GM12874 (cell line): ENCODE measurements around the gene USP25.

Experiments
- TF ChIP-seq, protein P1 (sequence below): IDR thresholded peaks from 2 replicates; pipeline ENCODE4 v1.5.1; 2011; ENCODE audit warnings: low read depth, mild to moderate bottlenecking, control low read depth, low read length, moderate library complexity; ENCODE audit not compliant: insufficient read depth

Gene USP25

DNA sequence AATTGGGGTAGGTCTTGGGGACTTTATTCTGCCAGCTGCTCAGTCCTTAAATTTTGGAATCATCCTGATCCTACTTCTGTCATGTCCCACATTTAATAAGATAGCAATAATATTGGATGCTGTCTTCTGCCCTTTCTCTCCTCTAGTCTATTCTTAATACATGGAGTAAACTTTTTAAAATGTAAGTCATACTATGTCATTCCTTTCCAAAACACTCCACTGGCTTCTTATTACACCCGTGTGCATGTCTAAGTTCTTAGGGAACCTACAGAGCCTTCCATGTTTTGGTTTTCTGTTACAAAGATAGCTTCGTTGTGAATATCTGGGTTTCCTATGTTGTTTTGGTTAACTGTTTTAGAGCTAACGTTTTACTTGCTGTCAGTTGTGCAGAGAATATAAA lies 35.1 kb downstream of the USP25 start:
- TF ChIP-seq, protein P1, sequence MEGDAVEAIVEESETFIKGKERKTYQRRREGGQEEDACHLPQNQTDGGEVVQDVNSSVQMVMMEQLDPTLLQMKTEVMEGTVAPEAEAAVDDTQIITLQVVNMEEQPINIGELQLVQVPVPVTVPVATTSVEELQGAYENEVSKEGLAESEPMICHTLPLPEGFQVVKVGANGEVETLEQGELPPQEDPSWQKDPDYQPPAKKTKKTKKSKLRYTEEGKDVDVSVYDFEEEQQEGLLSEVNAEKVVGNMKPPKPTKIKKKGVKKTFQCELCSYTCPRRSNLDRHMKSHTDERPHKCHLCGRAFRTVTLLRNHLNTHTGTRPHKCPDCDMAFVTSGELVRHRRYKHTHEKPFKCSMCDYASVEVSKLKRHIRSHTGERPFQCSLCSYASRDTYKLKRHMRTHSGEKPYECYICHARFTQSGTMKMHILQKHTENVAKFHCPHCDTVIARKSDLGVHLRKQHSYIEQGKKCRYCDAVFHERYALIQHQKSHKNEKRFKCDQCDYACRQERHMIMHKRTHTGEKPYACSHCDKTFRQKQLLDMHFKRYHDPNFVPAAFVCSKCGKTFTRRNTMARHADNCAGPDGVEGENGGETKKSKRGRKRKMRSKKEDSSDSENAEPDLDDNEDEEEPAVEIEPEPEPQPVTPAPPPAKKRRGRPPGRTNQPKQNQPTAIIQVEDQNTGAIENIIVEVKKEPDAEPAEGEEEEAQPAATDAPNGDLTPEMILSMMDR = no peak

DNA sequence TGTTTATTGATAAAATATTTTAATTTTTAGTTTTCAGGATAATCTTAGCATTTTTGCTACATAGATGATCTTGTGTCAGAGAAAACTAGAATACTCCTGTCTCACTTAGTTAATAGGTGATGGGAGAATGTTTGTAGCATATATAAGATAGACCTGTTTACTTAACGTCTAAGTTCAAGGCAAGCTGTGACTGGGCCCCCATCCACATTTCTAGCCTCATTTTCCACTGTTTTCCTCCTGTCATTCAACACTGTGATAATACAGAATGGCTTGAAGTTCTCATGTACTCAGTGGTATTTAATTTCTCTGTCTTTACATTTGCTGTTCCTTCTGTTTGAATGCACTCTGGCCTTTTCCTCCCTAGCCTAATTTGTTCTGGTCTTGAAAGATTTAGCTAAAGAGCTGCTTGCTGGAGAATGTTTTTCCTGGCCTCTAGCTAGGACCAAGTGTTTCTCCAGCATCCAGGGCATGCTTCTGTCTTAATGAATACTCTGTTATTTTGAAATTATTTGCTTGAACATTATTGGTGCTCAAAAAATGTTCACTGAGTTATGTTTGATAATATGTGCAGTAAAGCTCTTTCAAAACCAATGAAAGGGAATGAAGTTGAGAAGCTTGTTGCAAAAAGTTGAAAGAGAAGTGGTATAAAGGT lies 37.3 kb downstream of the USP25 start:
- TF ChIP-seq, protein P1 = no peak

DNA sequence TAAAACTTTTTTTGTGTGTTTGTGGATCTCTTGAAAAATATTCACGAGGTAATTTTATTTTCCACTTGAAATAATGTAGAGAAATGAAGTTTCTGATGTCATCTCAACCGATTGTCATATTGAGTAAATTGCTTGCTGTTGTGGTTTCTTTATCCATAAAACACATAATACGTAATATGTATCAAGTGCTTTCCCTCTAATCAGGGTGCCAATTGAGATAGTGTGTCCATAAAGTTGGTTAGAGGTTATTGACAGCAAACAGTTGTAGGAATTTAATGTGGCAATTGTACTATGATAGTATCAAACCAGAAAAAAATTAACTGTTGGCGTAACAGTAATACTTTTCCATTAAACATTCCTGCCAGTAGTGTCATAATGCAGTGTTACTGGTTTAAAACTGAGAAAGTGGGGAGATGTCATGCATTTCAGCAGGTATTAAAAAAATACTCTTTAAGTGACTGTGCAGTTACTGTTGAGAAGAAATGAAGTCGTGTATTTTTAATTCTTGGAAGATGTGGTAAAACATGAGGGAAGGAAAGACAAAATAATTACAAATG lies 38.3 kb downstream of the USP25 start:
- TF ChIP-seq, protein P1 = no peak

DNA sequence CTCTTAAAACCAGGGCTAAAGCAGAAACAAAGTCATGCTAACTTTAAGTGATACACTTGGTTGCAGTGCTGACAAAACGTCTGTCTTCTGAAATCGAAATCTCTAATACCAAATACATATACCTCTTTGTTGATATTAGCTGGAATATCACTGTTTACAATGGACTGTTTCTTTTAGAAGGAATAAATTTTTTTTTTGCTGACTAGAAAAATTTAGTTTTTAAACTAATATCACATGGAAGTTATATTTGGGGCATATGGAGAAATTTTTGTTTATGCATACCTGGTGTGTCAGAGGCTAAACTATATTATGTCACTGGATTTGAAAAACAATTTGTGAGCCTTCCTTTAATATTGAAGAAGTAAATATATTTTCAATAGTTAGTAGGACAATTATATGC lies 39.1 kb downstream of the USP25 start:
- TF ChIP-seq, protein P1 = no peak

DNA sequence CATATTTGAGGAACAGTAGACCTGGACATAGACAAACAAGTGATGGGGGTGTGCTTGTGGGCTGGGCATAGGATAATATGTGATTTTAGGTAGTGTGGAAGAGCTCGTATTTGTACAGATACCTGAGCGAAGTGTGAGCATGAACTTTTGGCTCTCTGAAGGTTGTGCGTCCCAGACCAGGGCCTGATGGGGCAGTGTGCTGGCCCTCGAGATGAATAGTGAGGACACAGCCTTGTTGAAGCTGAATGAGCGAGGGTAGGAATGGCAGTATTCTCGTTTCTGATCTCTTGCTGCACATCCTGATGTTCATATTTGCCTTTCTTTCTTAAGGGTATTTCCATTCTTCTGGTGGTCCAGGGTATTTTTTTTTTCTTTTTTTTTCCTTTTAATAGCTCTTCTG lies 41.5 kb downstream of the USP25 start:
- TF ChIP-seq, protein P1 = no peak

DNA sequence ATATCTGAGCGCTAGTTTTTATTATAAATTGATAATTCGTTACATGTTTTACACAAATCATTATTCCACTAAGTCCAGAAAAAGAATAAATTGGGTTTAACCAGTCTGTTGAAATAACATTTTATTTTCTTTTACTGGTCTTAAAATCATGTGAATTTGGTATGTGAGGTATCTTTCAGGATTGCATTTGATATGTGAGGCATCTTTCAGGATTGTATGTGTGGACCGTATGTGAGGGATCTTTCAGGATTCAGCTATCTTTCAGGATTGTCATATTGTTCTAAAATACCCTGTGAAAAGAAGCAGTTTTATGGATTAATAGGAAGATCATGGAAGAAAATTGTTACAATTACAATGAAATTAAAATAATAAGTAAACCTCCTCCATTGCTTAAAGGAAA lies 42.9 kb downstream of the USP25 start:
- TF ChIP-seq, protein P1 = no peak

DNA sequence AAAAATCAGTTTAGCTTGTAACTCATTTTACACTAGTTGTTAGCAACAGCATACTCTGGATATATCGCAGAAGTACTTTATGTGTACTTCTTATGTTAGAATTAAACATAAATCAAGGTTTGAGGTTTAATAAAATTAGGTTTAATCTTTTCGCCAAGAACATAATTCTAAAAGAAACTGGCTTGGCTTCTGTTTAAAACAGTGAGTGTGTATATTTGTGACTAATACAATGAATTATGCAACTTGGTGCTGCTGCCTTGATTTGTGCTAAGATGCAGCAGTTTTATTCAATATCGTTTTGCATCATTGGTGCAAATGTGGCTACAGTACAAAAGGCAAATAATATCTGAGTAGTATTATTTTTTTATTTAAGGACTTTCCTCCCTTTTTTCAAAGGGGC lies 44.8 kb downstream of the USP25 start:
- TF ChIP-seq, protein P1 = no peak
